WERI-Rb-1 (cell line): ENCODE data around the gene NET1.

Experiments used
- DNase-seq: peaks from one replicate; pipeline ENCODE4 v3.0.0-alpha.2; 2020
- H3K27ac ChIP-seq: fragments of 250-450 bp; sonication (Bioruptor Pico); 2 replicates; pipeline ENCODE4 v1.5.1; 2020; ENCODE audit warnings: mild to moderate bottlenecking, moderate library complexity
- H3K27me3 ChIP-seq: fragments of 250-450 bp; sonication (Bioruptor Pico); 2 replicates; pipeline ENCODE4 v1.5.1; 2021; ENCODE audit warnings: mild to moderate bottlenecking, low read depth, moderate library complexity; ENCODE audit not compliant: insufficient read depth, severe bottlenecking
- H3K36me3 ChIP-seq: fragments of 250-450 bp; sonication (Bioruptor Pico); 2 replicates; pipeline ENCODE4 v1.5.1; 2020; ENCODE audit warnings: mild to moderate bottlenecking, moderate library complexity
- H3K4me3 ChIP-seq: 2 replicates; pipeline ENCODE4 v1.5.1; 2011; ENCODE audit warnings: low read depth, mild to moderate bottlenecking, control low read depth, low read length
- H3K9me3 ChIP-seq: fragments of 250-450 bp; sonication (Bioruptor Pico); 2 replicates; pipeline ENCODE4 v1.5.1; 2021; ENCODE audit warnings: mild to moderate bottlenecking, moderate library complexity; ENCODE audit not compliant: severe bottlenecking
- TF ChIP-seq, protein P1 (sequence below): IDR thresholded peaks from 2 replicates; pipeline ENCODE4 v1.5.1; 2011; ENCODE audit warnings: low read depth, mild to moderate bottlenecking, control low read depth, inconsistent platforms, low read length

NET1 gene

DNA sequence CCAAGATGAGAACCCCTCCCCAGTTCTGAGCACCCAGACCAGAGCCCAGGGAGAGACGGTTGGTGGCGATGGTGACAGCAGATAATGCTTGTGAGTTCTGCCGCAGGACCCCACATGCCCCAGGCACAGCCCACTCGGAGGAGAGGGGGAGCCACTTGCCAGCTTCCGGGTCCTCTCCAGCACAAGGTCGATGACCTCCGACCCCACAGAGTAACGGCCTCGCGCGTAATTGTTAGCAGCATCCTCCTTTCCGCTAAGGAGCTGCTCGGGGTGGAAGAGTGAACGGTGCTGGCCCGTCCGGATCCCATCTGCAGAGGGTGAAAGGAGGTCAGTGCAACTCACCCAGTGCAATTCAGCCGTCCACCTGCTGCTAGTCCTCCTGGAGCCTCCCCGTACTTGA, 17.2 kb upstream of the NET1 start:
- no peak overlapping the region for H3K27ac ChIP-seq
- DNase-seq: no peak
- H3K27me3 ChIP-seq: no peaks in the 10 kb centered on the region

DNA sequence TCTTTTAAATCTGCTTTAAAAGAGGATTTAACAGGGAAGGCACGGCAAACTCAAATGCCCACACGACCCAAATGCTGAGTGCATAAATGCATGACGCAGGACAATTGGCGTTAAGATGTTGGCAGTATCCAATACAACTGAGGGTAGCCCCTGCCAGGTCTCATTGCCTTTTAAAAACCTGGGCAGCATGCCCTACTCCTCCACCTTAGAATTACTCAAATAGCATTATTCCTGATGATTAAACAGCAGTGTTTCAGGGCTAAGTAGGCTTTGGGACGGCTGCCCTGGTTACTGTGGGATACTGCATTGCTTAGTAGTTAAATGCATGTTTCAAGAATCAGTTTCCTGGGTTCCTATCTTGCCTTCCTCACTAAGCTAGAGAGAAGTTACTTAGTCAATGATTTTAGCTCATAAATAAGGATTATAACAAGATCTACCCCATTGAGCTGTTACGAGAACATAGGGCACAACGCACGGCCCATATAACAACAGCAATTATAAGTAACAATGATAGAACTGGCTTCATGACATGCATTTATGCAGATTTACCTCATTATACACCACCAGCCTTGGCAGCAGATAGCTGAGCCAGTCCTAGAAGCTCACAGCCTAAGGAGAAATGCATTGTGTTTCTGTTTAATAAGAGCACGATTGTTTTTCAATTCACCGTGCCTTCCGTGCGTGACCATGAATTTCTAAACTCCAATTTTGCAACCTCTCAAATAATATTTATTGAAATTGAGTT, 15.6 kb upstream of the NET1 start:
- TF ChIP-seq, protein P1, sequence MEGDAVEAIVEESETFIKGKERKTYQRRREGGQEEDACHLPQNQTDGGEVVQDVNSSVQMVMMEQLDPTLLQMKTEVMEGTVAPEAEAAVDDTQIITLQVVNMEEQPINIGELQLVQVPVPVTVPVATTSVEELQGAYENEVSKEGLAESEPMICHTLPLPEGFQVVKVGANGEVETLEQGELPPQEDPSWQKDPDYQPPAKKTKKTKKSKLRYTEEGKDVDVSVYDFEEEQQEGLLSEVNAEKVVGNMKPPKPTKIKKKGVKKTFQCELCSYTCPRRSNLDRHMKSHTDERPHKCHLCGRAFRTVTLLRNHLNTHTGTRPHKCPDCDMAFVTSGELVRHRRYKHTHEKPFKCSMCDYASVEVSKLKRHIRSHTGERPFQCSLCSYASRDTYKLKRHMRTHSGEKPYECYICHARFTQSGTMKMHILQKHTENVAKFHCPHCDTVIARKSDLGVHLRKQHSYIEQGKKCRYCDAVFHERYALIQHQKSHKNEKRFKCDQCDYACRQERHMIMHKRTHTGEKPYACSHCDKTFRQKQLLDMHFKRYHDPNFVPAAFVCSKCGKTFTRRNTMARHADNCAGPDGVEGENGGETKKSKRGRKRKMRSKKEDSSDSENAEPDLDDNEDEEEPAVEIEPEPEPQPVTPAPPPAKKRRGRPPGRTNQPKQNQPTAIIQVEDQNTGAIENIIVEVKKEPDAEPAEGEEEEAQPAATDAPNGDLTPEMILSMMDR: no peak
- Histone ChIP-seq H3K27me3 (no peaks in the 10 kb centered on the region), H3K9me3 (no peaks in the 10 kb centered on the region), H3K36me3 (no peaks in the 10 kb centered on the region), H3K4me3 (no peak overlapping the region), H3K27ac (no peak overlapping the region)
- no peak for DNase-seq

More for the DNA sequence above, 17.2 kb upstream of the NET1 start:
- no peaks in the 10 kb centered on the region for H3K9me3 ChIP-seq
- TF ChIP-seq, protein P1: no peak
- H3K36me3 ChIP-seq: no peaks in the 10 kb centered on the region
- H3K4me3 ChIP-seq: no peak overlapping the region

DNA sequence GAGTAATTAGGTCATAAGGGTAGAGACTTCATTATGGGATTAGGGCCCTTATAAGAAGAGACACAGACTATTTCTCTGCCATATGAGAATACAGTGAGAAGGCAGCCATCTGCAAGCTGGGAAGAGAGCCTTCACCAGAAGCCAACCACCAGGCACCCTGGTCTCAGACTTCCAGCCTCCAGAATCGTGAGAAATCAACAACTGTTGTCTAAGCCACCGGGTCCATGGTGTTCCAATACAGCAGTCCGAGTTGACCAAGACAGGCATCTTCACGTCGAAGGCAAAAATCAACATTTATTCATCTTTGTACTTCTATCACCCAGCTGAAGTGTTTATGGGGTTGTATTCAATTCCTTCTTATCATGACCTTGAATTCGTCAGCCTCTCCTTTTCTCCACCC, 13.0 kb upstream of the NET1 start:
- no peak overlapping the region for H3K4me3 ChIP-seq
- H3K27me3 ChIP-seq: peaks cover 5% of the 10 kb centered on the region
- DNase-seq: no peak
- no peaks in the 10 kb centered on the region for H3K36me3 ChIP-seq
- no peak overlapping the region for H3K27ac ChIP-seq
- no peaks in the 10 kb centered on the region for H3K9me3 ChIP-seq
- TF ChIP-seq, protein P1: no peak

DNA sequence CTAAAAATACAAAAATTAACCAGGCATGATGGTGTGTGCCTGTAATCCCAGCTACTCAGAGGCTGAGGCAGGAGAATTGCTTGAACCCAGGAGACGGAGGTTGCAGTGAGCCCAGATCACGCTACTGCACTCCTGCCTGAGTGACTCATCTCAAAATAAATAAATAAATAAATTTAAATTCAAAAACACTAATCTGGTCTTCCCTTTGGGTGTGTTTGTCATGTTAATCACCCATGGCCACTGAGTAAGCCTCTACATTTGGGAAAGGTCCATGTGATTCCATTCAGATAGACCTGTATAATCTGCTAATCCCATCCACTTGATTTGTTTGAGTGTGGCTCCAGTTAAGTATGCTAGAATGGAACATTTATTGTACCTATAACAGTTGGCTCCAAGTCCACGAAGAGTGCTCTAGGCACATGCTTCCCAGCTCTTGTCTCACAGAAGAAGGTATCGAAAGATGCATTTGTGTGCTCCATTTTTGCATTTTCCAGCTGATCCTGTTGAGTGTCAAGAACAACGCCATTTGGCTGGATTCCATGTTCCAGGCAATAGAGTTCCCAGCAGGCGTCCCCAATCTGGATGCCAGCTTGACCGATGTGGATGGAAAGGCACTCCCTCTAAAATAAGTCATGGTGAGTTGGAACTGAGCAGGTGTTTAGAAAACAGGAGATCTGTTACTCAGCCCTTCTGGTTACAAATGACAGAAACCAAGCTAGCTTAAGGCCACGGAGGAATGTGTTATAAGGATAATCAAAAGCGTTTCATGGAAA, 11.7 kb upstream of the NET1 start:
- H3K9me3 ChIP-seq: no peaks in the 10 kb centered on the region
- H3K27me3 ChIP-seq: peaks cover 5% of the 10 kb centered on the region
- no peaks in the 10 kb centered on the region for H3K36me3 ChIP-seq
- DNase-seq: no peak
- TF ChIP-seq, protein P1: no peak
- H3K4me3 ChIP-seq: no peak overlapping the region
- no peak overlapping the region for H3K27ac ChIP-seq

DNA sequence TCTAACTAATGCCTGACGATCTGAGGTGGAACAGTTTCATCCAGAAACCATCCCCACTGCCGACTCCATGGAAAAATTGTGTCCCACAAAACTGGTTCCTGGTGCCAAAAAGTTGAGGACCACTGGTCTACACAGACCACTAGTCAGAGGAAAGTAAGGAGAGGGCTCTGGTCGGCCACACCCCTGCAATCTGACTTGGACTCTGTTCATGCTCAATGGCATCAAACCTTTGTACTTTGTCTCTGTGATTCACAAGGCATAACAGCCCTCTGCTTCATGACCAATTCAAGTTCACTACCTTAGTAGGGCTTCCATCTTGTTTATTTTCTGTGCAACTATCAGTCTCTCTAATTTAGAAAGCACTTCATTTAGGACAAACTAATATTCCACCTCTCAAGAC, 9.6 kb upstream of the NET1 start:
- TF ChIP-seq, protein P1: no peak
- Histone ChIP-seq H3K27me3 (peaks cover 5% of the 10 kb centered on the region), H3K4me3 (no peak overlapping the region), H3K36me3 (no peaks in the 10 kb centered on the region), H3K27ac (no peak overlapping the region), H3K9me3 (no peaks in the 10 kb centered on the region)
- no peak for DNase-seq
